ENCODE measurements around the gene ACSM2B.
"Not testable (repeated sequence)": the region's sequence is repeated elsewhere in the genome, so short reads cannot be mapped to it uniquely, and the experiment has no call there.

ACSM2B gene

GRCh38 chr16:20592780-20593179, 16.6 kb upstream of the ACSM2B start:
- DNase-seq: not testable (repeated sequence)

- not testable (repeated sequence) for DNase-seq
Observed at GRCh38 chr16:20589486-20589885, 13.3 kb upstream of the ACSM2B start.

GRCh38 chr16:20587645-20588074, 11.5 kb upstream of the ACSM2B start:
- DNase-seq: not testable (repeated sequence)

- DNase-seq: not testable (repeated sequence)
Observed at GRCh38 chr16:20586716-20587115, 10.5 kb upstream of the ACSM2B start.

- DNase-seq: not testable (repeated sequence)
Observed at GRCh38 chr16:20586112-20586511, 9.9 kb upstream of the ACSM2B start.

GRCh38 chr16:20580487-20581259, 4.5 kb upstream of the ACSM2B start:
- DNase-seq: not testable (repeated sequence)

GRCh38 chr16:20578091-20578490, 1.9 kb upstream of the ACSM2B start:
- DNase-seq: not testable (repeated sequence)

GRCh38 chr16:20569117-20569651, 7.0 kb downstream of the ACSM2B start:
- not testable (repeated sequence) for DNase-seq

GRCh38 chr16:20568404-20568803, 7.8 kb downstream of the ACSM2B start:
- no peak for DNase-seq

- DNase-seq: no peak
Observed at GRCh38 chr16:20566864-20567263, 9.3 kb downstream of the ACSM2B start.

- DNase-seq: not testable (repeated sequence)
Observed at GRCh38 chr16:20565334-20565733, 10.8 kb downstream of the ACSM2B start.

- not testable (repeated sequence) for DNase-seq
Observed at GRCh38 chr16:20564218-20564617, 11.9 kb downstream of the ACSM2B start.

- DNase-seq: not testable (repeated sequence)
Observed at GRCh38 chr16:20555628-20556027, 20.5 kb downstream of the ACSM2B start.

- DNase-seq: not testable (repeated sequence)
Observed at GRCh38 chr16:20554689-20555088, 21.5 kb downstream of the ACSM2B start.

- not testable (repeated sequence) for DNase-seq
Observed at GRCh38 chr16:20553493-20553892, 22.7 kb downstream of the ACSM2B start.

GRCh38 chr16:20546951-20547350, 29.2 kb downstream of the ACSM2B start:
- not testable (repeated sequence) for DNase-seq

- DNase-seq: not testable (repeated sequence)
Observed at GRCh38 chr16:20546278-20546853, 29.8 kb downstream of the ACSM2B start.

- not testable (repeated sequence) for DNase-seq
Observed at GRCh38 chr16:20540603-20541316, 35.4 kb downstream of the ACSM2B start.

- no peak for DNase-seq
Observed at GRCh38 chr16:20538687-20539086, 37.5 kb downstream of the ACSM2B start.

- DNase-seq: no peak
Observed at GRCh38 chr16:20538181-20538580, 38.0 kb downstream of the ACSM2B start.

GRCh38 chr16:20536669-20537068, 39.5 kb downstream of the ACSM2B start:
- DNase-seq: not testable (repeated sequence)

- not testable (repeated sequence) for DNase-seq
Observed at GRCh38 chr16:20532284-20532792, 43.8 kb downstream of the ACSM2B start.

- DNase-seq: not testable (repeated sequence)
Observed at GRCh38 chr16:20531795-20532194, 44.4 kb downstream of the ACSM2B start.
